ENCODE measurements around the gene SMAD1. TPM values are rescaled to one million over a fixed set of nuclear protein-coding genes. Genes with fewer than 3 reads are reported as not detected.

Gene SMAD1
- total and polyA plus RNA-seq, 2 of the 4 experiments (the other 2 are of a cell fraction) = 11.6 to 17.6 TPM

- H3K56ac ChIP-seq (ENCODE audit: extremely low read depth, insufficient read depth, low read length) = no peak overlapping the region
- H3K4me1 ChIP-seq (ENCODE audit: control insufficient read depth, insufficient read depth, low read length) = no peaks in the 10 kb centered on the region
- H3K79me1 ChIP-seq (ENCODE audit: low read depth in 1 of 2, low read length in 2 of 2) = no peaks in the 10 kb centered on the region
- ATAC-seq (ENCODE audit: low read depth) = no peak
- no peak overlapping the region for H3K18ac ChIP-seq (ENCODE audit: low read depth, low read length)
- H3K27ac ChIP-seq (ENCODE audit: insufficient read depth, low read length) = no peak overlapping the region
- no peak overlapping the region for H3K9ac ChIP-seq (ENCODE audit: low read depth, low read length)
- H2BK15ac ChIP-seq (ENCODE audit: low read depth, low read length) = no peak overlapping the region
- BruUV-seq (replicated peaks) = no TSS peak
- dilution Hi-C loops (cut with HindIII; ENCODE audit: low sequenced_read_pairs, unreplicated experiment) = no loop called here
- H3K4me3 ChIP-seq (ENCODE audit: insufficient read depth, low read depth, low read length) = no peak overlapping the region
- H4K8ac ChIP-seq (ENCODE audit: low read depth in 2 of 2, low read length in 2 of 2) = no peak overlapping the region
- H4K5ac ChIP-seq (ENCODE audit: low read depth, low read length) = no peak overlapping the region
- no peak for DNase-seq
- H3K27me3 ChIP-seq (ENCODE audit: control insufficient read depth, insufficient read depth, low read length) = no peaks in the 10 kb centered on the region
- TF ChIP-seq RCOR1 (IDR thresholded peaks at IDR 0.05; ENCODE audit: insufficient replicate concordance, low read length) (no peak), MXI1 (IDR thresholded peaks at IDR 0.05; ENCODE audit: borderline replicate concordance, low read depth, low read length) (no peak), MAFK (IDR thresholded peaks at IDR 0.05; ENCODE audit: low read depth, low read length) (no peak), FOS (IDR thresholded peaks at IDR 0.05; ENCODE audit: low read depth, low read length) (no peak), CHD1 (IDR thresholded peaks at IDR 0.05; ENCODE audit: low read depth, low read length) (no peak), USF2 (IDR thresholded peaks at IDR 0.05; ENCODE audit: low read depth, low read length) (no peak), RFX5 (IDR thresholded peaks at IDR 0.05; ENCODE audit: low read depth, low read length) (no peak), ELK1 (IDR thresholded peaks at IDR 0.05; ENCODE audit: borderline replicate concordance, low read depth, low read length) (no peak), BHLHE40 (IDR thresholded peaks at IDR 0.05; ENCODE audit: low read depth, low read length) (no peak), NFE2L2 (IDR thresholded peaks at IDR 0.05; ENCODE audit: low read depth, low read length) (no peak), RAD21 (IDR thresholded peaks at IDR 0.05; ENCODE audit: low read length) (no peak), CEBPB (IDR thresholded peaks at IDR 0.05; ENCODE audit: low read depth, low read length) (no peak), SMC3 (IDR thresholded peaks at IDR 0.05; ENCODE audit: low read depth, low read length) (no peak), CTCF (conservative IDR thresholded peaks at IDR 0.05; ENCODE audit: low read depth, low read length) (no peak), MAZ (IDR thresholded peaks at IDR 0.05; ENCODE audit: borderline replicate concordance, low read depth, low read length) (no peak)
- H3K36me3 ChIP-seq (ENCODE audit: control insufficient read depth, insufficient read depth, low read length) = no peaks in the 10 kb centered on the region
- ChIA-PET POLR2A (ENCODE audit: unreplicated experiment) (no interaction called here), CTCF (no interaction called here)
- no peak overlapping the region for H2AFZ ChIP-seq (replicated peaks; ENCODE audit: low read length, poor library complexity)
- intact Hi-C loops (cut with micrococcal nuclease) = no loop called here
- no peaks in the 10 kb centered on the region for H3K9me3 ChIP-seq (ENCODE audit: control insufficient read depth, insufficient read depth, low read length)
- H3K23ac ChIP-seq (ENCODE audit: low read depth, low read length) = no peak overlapping the region
- H4K20me1 ChIP-seq (ENCODE audit: insufficient read depth, low read length) = no peaks in the 10 kb centered on the region
- in situ Hi-C loops (cut with MboI; ENCODE audit: low sequenced_read_pairs) = no loop called here
- no peaks in the 10 kb centered on the region for H3K9me1 ChIP-seq (ENCODE audit: insufficient read depth, low read length)
- no peak overlapping the region for H2BK5ac ChIP-seq (ENCODE audit: low read depth, low read length, poor library complexity, severe bottlenecking)
- no peak overlapping the region for H2BK120ac ChIP-seq (ENCODE audit: low read depth, low read length)
- no peak overlapping the region for H2AK5ac ChIP-seq (ENCODE audit: low read depth, low read length)
- no peak overlapping the region for H2AK9ac ChIP-seq (replicated peaks; ENCODE audit: low read depth, low read length, poor library complexity)
- WGBS, 2 experiments (ENCODE audit: extremely low coverage in 2 of 2, insufficient read length in 1 of 2) = no CpG with 5 or more reads among the region's 2 CpGs
- no peak overlapping the region for H4K91ac ChIP-seq (ENCODE audit: insufficient read depth, low read depth, low read length)
- no peak overlapping the region for H3K4me2 ChIP-seq (ENCODE audit: low read depth, low read length)
- H3K4ac ChIP-seq (ENCODE audit: low read depth, low read length) = no peak overlapping the region
- no peak overlapping the region for H3K14ac ChIP-seq (replicated peaks; ENCODE audit: low read depth, low read length)
- H2BK20ac ChIP-seq (ENCODE audit: low read depth, low read length) = no peak overlapping the region
These were observed 44.2 kb upstream of the SMAD1 start for GRCh38 chr4:145437466-145437865.
